ENCODE data around the gene COQ10A.

COQ10A gene

GRCh38 chr12:56286044-56286830 lies 19.5 kb downstream of the COQ10A start:
- DNase-seq (ENCODE audit: extremely low read depth, low read depth) = no peak
- no peak for TF ChIP-seq CTCF (IDR thresholded peaks at IDR 0.05; ENCODE audit: low read depth, low read length)

GRCh38 chr12:56288705-56289387 lies 22.1 kb downstream of the COQ10A start:
- no peak for TF ChIP-seq CTCF (IDR thresholded peaks at IDR 0.05; ENCODE audit: low read depth, low read length)
- no peak for DNase-seq (ENCODE audit: extremely low read depth, low read depth)

- TF ChIP-seq CTCF (IDR thresholded peaks at IDR 0.05; ENCODE audit: low read depth, low read length) = no peak
- DNase-seq (ENCODE audit: extremely low read depth, low read depth) = no peak
Measured at GRCh38 chr12:56293795-56294194, 27.1 kb downstream of the COQ10A start.

GRCh38 chr12:56296295-56296694 lies 29.6 kb downstream of the COQ10A start:
- no peak for DNase-seq (ENCODE audit: extremely low read depth, low read depth)
- TF ChIP-seq CTCF (IDR thresholded peaks at IDR 0.05; ENCODE audit: low read depth, low read length) = no peak

GRCh38 chr12:56297400-56297799 lies 30.7 kb downstream of the COQ10A start:
- TF ChIP-seq CTCF (IDR thresholded peaks at IDR 0.05; ENCODE audit: low read depth, low read length) = no peak

GRCh38 chr12:56298828-56299227 lies 32.1 kb downstream of the COQ10A start:
- TF ChIP-seq CTCF (IDR thresholded peaks at IDR 0.05; ENCODE audit: low read depth, low read length) = no peak
- DNase-seq (ENCODE audit: extremely low read depth, low read depth) = no peak

More at GRCh38 chr12:56297400-56297799, 30.7 kb downstream of the COQ10A start:
- DNase-seq (ENCODE audit: extremely low read depth, low read depth) = no peak

GRCh38 chr12:56299308-56299852 lies 32.6 kb downstream of the COQ10A start:
- no peak for TF ChIP-seq CTCF (IDR thresholded peaks at IDR 0.05; ENCODE audit: low read depth, low read length)
- no peak for DNase-seq (ENCODE audit: extremely low read depth, low read depth)
